H1 (cell line): ENCODE measurements around the gene SPRN.

Experiments used
- CEBPB ChIP-seq: IDR thresholded peaks from 2 replicates; pipeline ENCODE4 v1.6.1; 2012; ENCODE audit warnings: low read depth, low read length
- CTCF ChIP-seq, 3 experiments: IDR thresholded peaks; 1 replicate in 2 of 3; 2 replicates in 1 of 3; pipeline versions ENCODE4 v1.5.1 to v1.6.1; 2011; ENCODE audit warnings: low read length in 3 of 3, mild to moderate bottlenecking in 3 of 3, inconsistent platforms in 2 of 3, low read depth in 1 of 3, moderate library complexity in 1 of 3; ENCODE audit not compliant: insufficient read depth in 1 of 3; ENCODE audit errors: control extremely low read depth in 1 of 3
- EZH2 ChIP-seq: fragments of 200-600 bp; sonication (generic); IDR thresholded peaks from 2 replicates; pipeline ENCODE4 v1.7.1; 2012; ENCODE audit warnings: low read depth, mild to moderate bottlenecking, moderate library complexity, low read length, inconsistent platforms; ENCODE audit not compliant: severe bottlenecking
- POLR2A ChIP-seq, 2 experiments: IDR thresholded peaks; 1 replicate in 1 of 2; 2 replicates in 1 of 2; pipeline ENCODE4 v1.6.1; 2011; ENCODE audit warnings: low read depth in 2 of 2, low read length in 2 of 2, mild to moderate bottlenecking in 2 of 2; ENCODE audit errors: control extremely low read depth in 1 of 2
- SIX5 ChIP-seq: IDR thresholded peaks from 2 replicates; pipeline ENCODE4 v1.6.1; 2011; ENCODE audit warnings: mild to moderate bottlenecking, low read depth, low read length
- SP2 ChIP-seq: IDR thresholded peaks from 2 replicates; pipeline ENCODE4 v1.6.1; 2012; ENCODE audit warnings: mild to moderate bottlenecking, low read length, inconsistent platforms
- ZNF274 ChIP-seq: IDR thresholded peaks from 2 replicates; pipeline ENCODE4 v1.7.0; 2012; ENCODE audit warnings: low read length, borderline replicate concordance; ENCODE audit errors: extremely low read depth

GRCh38 chr10:133394801-133395221 is 29.6 kb downstream of the SPRN start:
- TF ChIP-seq CTCF (IDR thresholded peaks at IDR 0.05; ENCODE audit: control extremely low read depth in 1 of 3, insufficient read depth in 1 of 3, low read depth in 1 of 3, low read length in 3 of 3): no peak
- no peak for TF ChIP-seq POLR2A (IDR thresholded peaks at IDR 0.05; ENCODE audit: control extremely low read depth in 1 of 2, low read depth in 2 of 2, low read length in 2 of 2)
- TF ChIP-seq SP2: no peak
- TF ChIP-seq EZH2: no peak
- TF ChIP-seq SIX5: no peak
- TF ChIP-seq ZNF274: no peak
- TF ChIP-seq CEBPB: no peak
